SU-DHL-6 (cell line): ENCODE results near the gene HDAC10.

Experiments used
- H2AFZ ChIP-seq: fragments of 200-600 bp; sonication (generic); 2 replicates; pipeline ENCODE4 v1.6.1; 2014; ENCODE audit warnings: low read depth, mild to moderate bottlenecking, moderate library complexity, mixed read lengths, antibody characterized with exemption, low read length; ENCODE audit not compliant: severe bottlenecking
- H3F3A ChIP-seq: fragments of 200-600 bp; shearing (Covaris generic); 2 replicates; pipeline ENCODE4 v1.6.0; 2016; ENCODE audit warnings: antibody characterized with exemption, mild to moderate bottlenecking; ENCODE audit not compliant: insufficient read depth
- H3K27ac ChIP-seq: fragments of 200-600 bp; sonication (generic); 2 replicates; pipeline ENCODE4 v1.5.1; 2016; ENCODE audit warnings: low read depth, mild to moderate bottlenecking, low read length, moderate library complexity, mixed read lengths
- H3K27me3 ChIP-seq: fragments of 200-600 bp; sonication (generic), shearing (Covaris generic); 2 replicates; pipeline ENCODE4 v1.6.0; 2014; ENCODE audit warnings: mild to moderate bottlenecking, low read length
- H3K36me3 ChIP-seq: fragments of 200-600 bp; sonication (generic); 2 replicates; pipeline ENCODE4 v1.6.1; 2014; ENCODE audit warnings: mild to moderate bottlenecking, low read length, mixed read lengths
- H3K4me2 ChIP-seq: fragments of 300-600, 200-600 bp; shearing (Covaris generic), sonication (generic); 2 replicates; pipeline ENCODE4 v1.6.0; 2014; ENCODE audit warnings: low read length, low read depth, mild to moderate bottlenecking; ENCODE audit not compliant: poor library complexity, severe bottlenecking
- H3K4me3 ChIP-seq: fragments of 200-600 bp; sonication (generic); 2 replicates; pipeline ENCODE4 v1.5.1; 2014; ENCODE audit warnings: antibody characterized with exemption, low read length, mild to moderate bottlenecking, mixed read lengths; ENCODE audit not compliant: insufficient read depth, poor library complexity, severe bottlenecking
- H3K79me2 ChIP-seq: fragments of 200-600 bp; sonication (generic); 2 replicates; pipeline ENCODE4 v1.6.1; 2014; ENCODE audit warnings: mild to moderate bottlenecking, low read length, moderate library complexity; ENCODE audit not compliant: insufficient read depth
- H3K9ac ChIP-seq: fragments of 200-600 bp; sonication (generic); 2 replicates; pipeline ENCODE4 v1.7.0; 2014; ENCODE audit warnings: mild to moderate bottlenecking, low read length
- H3K9me2 ChIP-seq: fragments of 200-600 bp; sonication (generic); replicated peaks from 2 replicates; pipeline ENCODE4 v1.6.1; 2014; ENCODE audit warnings: low read length; ENCODE audit not compliant: insufficient read depth
- H3K9me3 ChIP-seq: fragments of 200-600 bp; sonication (generic); 2 replicates; pipeline ENCODE4 v1.6.1; 2014; ENCODE audit warnings: low read length, mixed read lengths; ENCODE audit not compliant: insufficient read depth
- H4K20me1 ChIP-seq: fragments of 200-600 bp; sonication (generic); 2 replicates; pipeline ENCODE4 v1.6.1; 2014; ENCODE audit warnings: low read depth, mild to moderate bottlenecking, antibody characterized with exemption, low read length, moderate library complexity, mixed read lengths
- CTCF ChIP-seq: fragments of 200-600 bp; sonication (generic); IDR thresholded peaks from one replicate; pipeline ENCODE4 v1.5.1; 2017; ENCODE audit warnings: antibody characterized with exemption, mild to moderate bottlenecking, low read length, moderate library complexity; ENCODE audit not compliant: insufficient read depth, poor library complexity, severe bottlenecking
- EZH2phosphoT487 ChIP-seq: fragments of 200-600 bp; sonication (generic), shearing (Covaris generic); conservative IDR thresholded peaks from 2 replicates; pipeline ENCODE4 v1.6.1; 2018; ENCODE audit warnings: mild to moderate bottlenecking, antibody characterized with exemption, low read length, moderate library complexity, mixed read lengths

HDAC10 gene

GRCh38 chr22:50243685-50244419 lies 7.2 kb downstream of the HDAC10 start:
- H3K36me3 ChIP-seq: no peaks in the 10 kb centered on the region
- H3K4me3 ChIP-seq: peak overlapping the region; percentile 86
- peak overlapping the region; percentile 83 for H3K9ac ChIP-seq
- peaks cover 35% of the 10 kb centered on the region for H3F3A ChIP-seq
- no peaks in the 10 kb centered on the region for H3K27me3 ChIP-seq
- TF ChIP-seq CTCF: no peak
- no peak for TF ChIP-seq EZH2phosphoT487
- H3K9me3 ChIP-seq: no peaks in the 10 kb centered on the region
- no peaks in the 10 kb centered on the region for H4K20me1 ChIP-seq
- no peaks in the 10 kb centered on the region for H3K9me2 ChIP-seq
- H2AFZ ChIP-seq: no peak overlapping the region
- peaks cover 52% of the 10 kb centered on the region for H3K79me2 ChIP-seq
- peak overlapping the region; percentile 87 for H3K27ac ChIP-seq
- H3K4me2 ChIP-seq: peak overlapping the region; percentile 96

GRCh38 chr22:50242406-50242949 lies 8.6 kb downstream of the HDAC10 start:
- Histone ChIP-seq H3K79me2 (peaks cover 54% of the 10 kb centered on the region), H3K9me3 (no peaks in the 10 kb centered on the region), H3F3A (peaks cover 35% of the 10 kb centered on the region), H3K27ac (peak overlapping the region; percentile 64), H3K4me3 (peak overlapping the region; percentile 86), H3K36me3 (no peaks in the 10 kb centered on the region), H3K9ac (peak overlapping the region; percentile 83), H4K20me1 (no peaks in the 10 kb centered on the region), H3K27me3 (no peaks in the 10 kb centered on the region), H2AFZ (no peak overlapping the region), H3K9me2 (no peaks in the 10 kb centered on the region), H3K4me2 (peak overlapping the region; percentile 96)
- TF ChIP-seq EZH2phosphoT487 (no peak), CTCF (no peak)

DNA sequence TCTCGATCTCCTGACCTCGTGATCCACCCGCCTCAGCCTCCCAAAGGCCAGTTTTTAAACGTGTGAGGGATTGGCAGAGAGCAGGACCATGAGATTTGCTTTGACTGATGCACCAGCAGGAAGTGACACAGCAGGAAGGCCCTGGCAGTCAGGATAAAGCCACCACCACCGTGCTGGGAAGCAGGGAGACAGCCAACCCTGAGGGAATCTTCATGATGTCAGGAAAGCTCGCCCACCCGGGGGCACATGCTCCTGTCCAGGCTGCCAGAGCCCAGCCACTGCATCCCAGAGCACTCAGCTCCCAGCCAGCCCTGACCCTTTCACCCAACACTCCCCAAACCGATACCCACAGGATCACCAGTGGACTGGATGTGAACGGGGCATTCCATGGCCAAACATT lies 12.3 kb downstream of the HDAC10 start:
- Histone ChIP-seq H3K36me3 (no peaks in the 10 kb centered on the region), H3K4me3 (no peak overlapping the region), H3K9me2 (no peaks in the 10 kb centered on the region), H3K9ac (no peak overlapping the region), H4K20me1 (no peaks in the 10 kb centered on the region; the same call in 1 of the 2 replicates), H3K27ac (no peak overlapping the region), H2AFZ (no peak overlapping the region), H3K4me2 (no peak overlapping the region), H3K27me3 (no peaks in the 10 kb centered on the region), H3K79me2 (peaks cover 79% of the 10 kb centered on the region), H3K9me3 (no peaks in the 10 kb centered on the region), H3F3A (peaks cover 17% of the 10 kb centered on the region)
- TF ChIP-seq CTCF (no peak), EZH2phosphoT487 (no peak)
